ENCODE measurements around the gene CDH4.

CDH4 gene

GRCh38 chr20:61435823-61436220, 183.8 kb downstream of the CDH4 start:
- no peak for DNase-seq (ENCODE audit: low read depth in 1 of 2, low spot score in 1 of 2)
- TF ChIP-seq JUND (IDR thresholded peaks at IDR 0.05; ENCODE audit: low read depth): no peak
- in situ Hi-C loops (cut with HindIII; ENCODE audit: low pct_unique_long_range_greater_than_20kb, low sequenced_read_pairs): no loop called here

- no peak for DNase-seq (ENCODE audit: low read depth in 1 of 2, low spot score in 1 of 2)
- in situ Hi-C loops (cut with HindIII; ENCODE audit: low pct_unique_long_range_greater_than_20kb, low sequenced_read_pairs): no loop called here
- no peak for TF ChIP-seq JUND (IDR thresholded peaks at IDR 0.05; ENCODE audit: low read depth)
Measured at GRCh38 chr20:61436283-61436666, 184.2 kb downstream of the CDH4 start.

- no peak for DNase-seq (ENCODE audit: low read depth in 1 of 2, low spot score in 1 of 2)
- no peak for TF ChIP-seq JUND (IDR thresholded peaks at IDR 0.05; ENCODE audit: low read depth)
- in situ Hi-C loops (cut with HindIII; ENCODE audit: low pct_unique_long_range_greater_than_20kb, low sequenced_read_pairs): no loop called here
Measured at GRCh38 chr20:61436667-61437279, 184.7 kb downstream of the CDH4 start.

- DNase-seq (ENCODE audit: low read depth in 1 of 2, low spot score in 1 of 2): no peak
Measured at GRCh38 chr20:61437280-61438206, 185.5 kb downstream of the CDH4 start.

GRCh38 chr20:61438285-61438684, 186.2 kb downstream of the CDH4 start:
- no peak for TF ChIP-seq JUND (IDR thresholded peaks at IDR 0.05; ENCODE audit: low read depth)
- no peak for DNase-seq (ENCODE audit: low read depth in 1 of 2, low spot score in 1 of 2)
- in situ Hi-C loops (cut with HindIII; ENCODE audit: low pct_unique_long_range_greater_than_20kb, low sequenced_read_pairs): no loop called here

More at GRCh38 chr20:61437280-61438206, 185.5 kb downstream of the CDH4 start:
- TF ChIP-seq JUND (IDR thresholded peaks at IDR 0.05; ENCODE audit: low read depth): no peak
- in situ Hi-C loops (cut with HindIII; ENCODE audit: low pct_unique_long_range_greater_than_20kb, low sequenced_read_pairs): no loop called here

- in situ Hi-C loops (cut with HindIII; ENCODE audit: low pct_unique_long_range_greater_than_20kb, low sequenced_read_pairs): no loop called here
Measured at GRCh38 chr20:61439251-61439650, 187.2 kb downstream of the CDH4 start.

GRCh38 chr20:61440548-61441055, 188.5 kb downstream of the CDH4 start:
- in situ Hi-C loops (cut with HindIII; ENCODE audit: low pct_unique_long_range_greater_than_20kb, low sequenced_read_pairs): no loop called here
- no peak for DNase-seq (ENCODE audit: low read depth in 1 of 2, low spot score in 1 of 2)
- TF ChIP-seq JUND (IDR thresholded peaks at IDR 0.05; ENCODE audit: low read depth): no peak

More at GRCh38 chr20:61439251-61439650, 187.2 kb downstream of the CDH4 start:
- DNase-seq (ENCODE audit: low read depth in 1 of 2, low spot score in 1 of 2): no peak
- no peak for TF ChIP-seq JUND (IDR thresholded peaks at IDR 0.05; ENCODE audit: low read depth)

- no peak for TF ChIP-seq JUND (IDR thresholded peaks at IDR 0.05; ENCODE audit: low read depth)
- DNase-seq (ENCODE audit: low read depth in 1 of 2, low spot score in 1 of 2): no peak
- in situ Hi-C loops (cut with HindIII; ENCODE audit: low pct_unique_long_range_greater_than_20kb, low sequenced_read_pairs): no loop called here
Measured at GRCh38 chr20:61441537-61441936, 189.5 kb downstream of the CDH4 start.

GRCh38 chr20:61442075-61442670, 190.1 kb downstream of the CDH4 start:
- in situ Hi-C loops (cut with HindIII; ENCODE audit: low pct_unique_long_range_greater_than_20kb, low sequenced_read_pairs): no loop called here
- TF ChIP-seq JUND (IDR thresholded peaks at IDR 0.05; ENCODE audit: low read depth): no peak
- no peak for DNase-seq (ENCODE audit: low read depth in 1 of 2, low spot score in 1 of 2)

- no peak for DNase-seq (ENCODE audit: low read depth in 1 of 2, low spot score in 1 of 2)
- no peak for TF ChIP-seq JUND (IDR thresholded peaks at IDR 0.05; ENCODE audit: low read depth)
- in situ Hi-C loops (cut with HindIII; ENCODE audit: low pct_unique_long_range_greater_than_20kb, low sequenced_read_pairs): no loop called here
Measured at GRCh38 chr20:61442718-61443117, 190.7 kb downstream of the CDH4 start.

GRCh38 chr20:61443443-61444126, 191.5 kb downstream of the CDH4 start:
- TF ChIP-seq JUND (IDR thresholded peaks at IDR 0.05; ENCODE audit: low read depth): no peak
- in situ Hi-C loops (cut with HindIII; ENCODE audit: low pct_unique_long_range_greater_than_20kb, low sequenced_read_pairs): no loop called here
- no peak for DNase-seq (ENCODE audit: low read depth in 1 of 2, low spot score in 1 of 2)

- TF ChIP-seq JUND (IDR thresholded peaks at IDR 0.05; ENCODE audit: low read depth): no peak
- DNase-seq (ENCODE audit: low read depth in 1 of 2, low spot score in 1 of 2): no peak
- in situ Hi-C loops (cut with HindIII; ENCODE audit: low pct_unique_long_range_greater_than_20kb, low sequenced_read_pairs): no loop called here
Measured at GRCh38 chr20:61444637-61445036, 192.6 kb downstream of the CDH4 start.

All from T47D (cell line).